ENCODE data around the gene CYP2S1. TPM values are rescaled to one million over a fixed set of nuclear protein-coding genes. Genes with fewer than 3 reads are reported as not detected.
A peak's percentile ranks its signal among the peaks of the same experiment; 100 is the strongest.

Gene CYP2S1
- total RNA-seq, 1 experiment from 2014 or later = 6.8 TPM

DNA sequence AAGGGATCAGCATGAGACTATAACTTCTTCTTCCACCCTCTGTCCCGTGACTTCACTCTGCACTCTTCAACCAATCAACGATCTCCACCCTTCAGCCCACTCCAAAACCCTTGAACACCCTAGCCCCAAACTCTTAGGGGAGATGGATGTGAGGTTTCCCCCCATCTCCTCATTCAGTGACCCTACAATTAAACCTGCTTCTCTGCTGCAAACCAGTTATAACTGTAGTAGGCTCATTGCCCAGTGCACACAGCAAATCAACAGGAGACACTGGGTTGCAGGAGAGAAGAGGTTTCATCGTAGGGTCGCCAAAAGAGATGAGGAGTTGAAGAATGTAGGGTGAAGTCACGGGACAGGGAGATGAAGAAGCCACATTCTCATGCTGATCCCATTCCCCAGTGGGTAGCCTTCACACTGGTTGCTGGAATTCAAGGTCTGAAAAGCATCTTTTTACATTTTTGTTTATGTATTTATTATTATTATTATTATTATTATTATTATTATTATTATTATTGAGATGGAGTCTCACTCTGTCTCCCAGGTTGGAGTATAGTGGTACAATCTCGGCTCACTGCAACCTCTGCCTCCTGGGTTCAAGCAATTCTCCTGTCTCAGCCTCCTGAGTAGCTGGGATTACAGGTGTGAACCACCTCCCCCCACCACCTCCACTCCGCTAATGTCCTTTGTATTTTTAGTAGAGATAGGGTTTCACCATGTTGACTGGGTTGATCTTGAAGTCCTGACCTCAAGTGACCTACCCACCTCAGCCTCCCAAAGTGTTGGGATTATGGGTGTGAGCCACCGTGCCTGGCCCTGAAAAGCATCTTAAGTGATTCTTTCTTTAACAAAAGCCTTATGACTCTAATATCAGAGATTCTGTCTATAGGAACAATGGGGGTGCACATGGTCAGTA, 5.8 kb upstream of the CYP2S1 start:
- TF ChIP-seq, protein P1, sequence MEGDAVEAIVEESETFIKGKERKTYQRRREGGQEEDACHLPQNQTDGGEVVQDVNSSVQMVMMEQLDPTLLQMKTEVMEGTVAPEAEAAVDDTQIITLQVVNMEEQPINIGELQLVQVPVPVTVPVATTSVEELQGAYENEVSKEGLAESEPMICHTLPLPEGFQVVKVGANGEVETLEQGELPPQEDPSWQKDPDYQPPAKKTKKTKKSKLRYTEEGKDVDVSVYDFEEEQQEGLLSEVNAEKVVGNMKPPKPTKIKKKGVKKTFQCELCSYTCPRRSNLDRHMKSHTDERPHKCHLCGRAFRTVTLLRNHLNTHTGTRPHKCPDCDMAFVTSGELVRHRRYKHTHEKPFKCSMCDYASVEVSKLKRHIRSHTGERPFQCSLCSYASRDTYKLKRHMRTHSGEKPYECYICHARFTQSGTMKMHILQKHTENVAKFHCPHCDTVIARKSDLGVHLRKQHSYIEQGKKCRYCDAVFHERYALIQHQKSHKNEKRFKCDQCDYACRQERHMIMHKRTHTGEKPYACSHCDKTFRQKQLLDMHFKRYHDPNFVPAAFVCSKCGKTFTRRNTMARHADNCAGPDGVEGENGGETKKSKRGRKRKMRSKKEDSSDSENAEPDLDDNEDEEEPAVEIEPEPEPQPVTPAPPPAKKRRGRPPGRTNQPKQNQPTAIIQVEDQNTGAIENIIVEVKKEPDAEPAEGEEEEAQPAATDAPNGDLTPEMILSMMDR (conservative IDR thresholded peaks at IDR 0.05) = no peak
- no peak for TF ChIP-seq EZH2 (IDR thresholded peaks at IDR 0.05; ENCODE audit: low read depth)
- H4K20me1 ChIP-seq (ENCODE audit: insufficient read depth) = no peaks in the 10 kb centered on the region
- H3K9me3 ChIP-seq (ENCODE audit: insufficient read depth, low read depth) = no peaks in the 10 kb centered on the region
- no peaks in the 10 kb centered on the region for H3K27me3 ChIP-seq (ENCODE audit: insufficient read depth, low read depth)
- intact Hi-C loops (cut with micrococcal nuclease; ENCODE audit: unreplicated experiment) = no loop called here
- H2AFZ ChIP-seq = no peak overlapping the region
- H3K9me2 ChIP-seq (ENCODE audit: insufficient read depth) = no peaks in the 10 kb centered on the region
- H3K4me3 ChIP-seq = no peak overlapping the region
- H3F3A ChIP-seq (ENCODE audit: insufficient read depth, low read depth) = no peaks in the 10 kb centered on the region
- peaks cover 23% of the 10 kb centered on the region for H3K4me1 ChIP-seq (replicated peaks; ENCODE audit: insufficient read depth)
- BruUV-seq (replicated peaks) = no TSS peak
- no peak for DNase-seq
- no peaks in the 10 kb centered on the region for H3K79me2 ChIP-seq (ENCODE audit: low read depth)
- no peak overlapping the region for H3K27ac ChIP-seq
- no peak overlapping the region for H3K4me2 ChIP-seq
- H3K36me3 ChIP-seq (ENCODE audit: low read depth) = no peaks in the 10 kb centered on the region
- ChIA-PET CTCF (no interaction called here), POLR2A (ENCODE audit: unreplicated experiment) (no interaction called here)

DNA sequence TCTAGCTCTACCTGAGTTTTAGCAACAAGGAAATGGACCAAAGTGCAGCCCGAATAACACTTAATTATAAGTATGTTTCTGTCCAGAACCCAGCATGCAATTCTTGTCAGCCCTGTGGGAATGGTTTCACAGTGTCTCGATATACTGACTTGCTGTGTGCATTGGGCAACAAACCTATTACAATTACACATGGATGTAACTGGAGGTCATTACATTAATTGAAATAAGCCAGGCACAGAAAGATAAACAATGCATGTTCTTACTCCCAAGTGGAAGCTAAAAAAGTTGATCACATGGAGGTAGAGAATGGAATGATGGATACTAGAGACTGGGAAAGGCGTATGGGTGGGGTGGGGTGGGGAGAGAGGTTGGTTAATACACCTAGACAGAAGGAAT, 5.1 kb upstream of the CYP2S1 start:
- H3F3A ChIP-seq (ENCODE audit: insufficient read depth, low read depth) = no peaks in the 10 kb centered on the region
- H4K20me1 ChIP-seq (ENCODE audit: insufficient read depth) = no peaks in the 10 kb centered on the region
- no peaks in the 10 kb centered on the region for H3K27me3 ChIP-seq (ENCODE audit: insufficient read depth, low read depth)
- CTCF ChIA-PET = no interaction called here
- peaks cover 28% of the 10 kb centered on the region for H3K4me1 ChIP-seq (replicated peaks; ENCODE audit: insufficient read depth)
- POLR2A ChIA-PET (ENCODE audit: unreplicated experiment) = no interaction called here
- TF ChIP-seq, protein P1 (conservative IDR thresholded peaks at IDR 0.05) = no peak
- no peak for TF ChIP-seq EZH2 (IDR thresholded peaks at IDR 0.05; ENCODE audit: low read depth)
- no TSS peak for BruUV-seq (replicated peaks)
- no peak overlapping the region for H3K27ac ChIP-seq
- no peak overlapping the region for H3K4me3 ChIP-seq
- H3K4me2 ChIP-seq = no peak overlapping the region
- no peak overlapping the region for H2AFZ ChIP-seq
- intact Hi-C loops (cut with micrococcal nuclease; ENCODE audit: unreplicated experiment) = no loop called here
- H3K9me3 ChIP-seq (ENCODE audit: insufficient read depth, low read depth) = no peaks in the 10 kb centered on the region
- no peak for DNase-seq
- H3K9me2 ChIP-seq (ENCODE audit: insufficient read depth) = no peaks in the 10 kb centered on the region
- H3K79me2 ChIP-seq (ENCODE audit: low read depth) = no peaks in the 10 kb centered on the region
- no peaks in the 10 kb centered on the region for H3K36me3 ChIP-seq (ENCODE audit: low read depth)

DNA sequence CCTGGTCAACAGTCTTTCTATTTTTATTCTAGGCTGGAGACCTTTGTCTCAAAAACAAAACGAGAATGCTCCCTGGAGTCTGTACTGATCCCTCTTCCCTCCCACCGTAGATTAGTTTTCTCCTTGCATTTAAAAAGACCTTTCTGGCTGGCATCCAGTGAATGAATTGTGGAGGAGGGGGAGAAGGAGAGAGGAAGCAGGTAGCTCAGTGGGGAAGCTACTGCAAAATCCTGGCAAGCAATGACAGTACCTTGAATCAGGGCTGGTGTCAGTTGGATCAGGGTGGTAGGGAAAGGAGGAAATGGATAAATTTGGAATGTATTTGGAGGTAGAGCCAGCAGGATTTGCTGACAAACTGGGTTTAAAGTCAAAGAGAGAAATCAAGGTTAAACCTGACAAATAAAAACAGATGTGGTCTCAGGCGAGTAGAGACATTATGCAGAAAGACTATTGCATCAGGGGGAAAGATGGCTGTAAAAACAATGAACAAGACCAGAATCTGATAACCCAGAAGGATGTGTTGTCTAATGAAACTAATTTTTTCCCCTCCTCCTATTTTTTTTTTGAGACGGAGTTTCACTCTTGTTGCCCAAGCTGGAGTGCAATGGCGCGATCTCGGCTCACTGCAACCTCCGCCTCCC, 3.5 kb upstream of the CYP2S1 start:
- TF ChIP-seq EZH2 (IDR thresholded peaks at IDR 0.05; ENCODE audit: low read depth) = no peak
- TF ChIP-seq, protein P1 (conservative IDR thresholded peaks at IDR 0.05) = no peak
- no peaks in the 10 kb centered on the region for H3F3A ChIP-seq (ENCODE audit: insufficient read depth, low read depth)
- H3K79me2 ChIP-seq (ENCODE audit: low read depth) = no peaks in the 10 kb centered on the region
- H2AFZ ChIP-seq = no peak overlapping the region
- DNase-seq = no peak
- POLR2A ChIA-PET (ENCODE audit: unreplicated experiment) = no interaction called here
- no peaks in the 10 kb centered on the region for H3K36me3 ChIP-seq (ENCODE audit: low read depth)
- H3K9me2 ChIP-seq (ENCODE audit: insufficient read depth) = no peaks in the 10 kb centered on the region
- H4K20me1 ChIP-seq (ENCODE audit: insufficient read depth) = no peaks in the 10 kb centered on the region
- H3K4me3 ChIP-seq = no peak overlapping the region
- no TSS peak for BruUV-seq (replicated peaks)
- CTCF ChIA-PET = no interaction called here
- H3K4me2 ChIP-seq = 0 out of 2 replicates have a peak overlapping the region, but pooled peaks have one; percentile 4
- intact Hi-C loops (cut with micrococcal nuclease; ENCODE audit: unreplicated experiment) = no loop called here
- no peak overlapping the region for H3K27ac ChIP-seq
- H3K9me3 ChIP-seq (ENCODE audit: insufficient read depth, low read depth) = no peaks in the 10 kb centered on the region
- H3K27me3 ChIP-seq (ENCODE audit: insufficient read depth, low read depth) = no peaks in the 10 kb centered on the region
- H3K4me1 ChIP-seq (replicated peaks; ENCODE audit: insufficient read depth) = peaks cover 28% of the 10 kb centered on the region

Measured in PC-9 (cell line).